ENCODE data around the gene HSD17B11. TPM values are rescaled to one million over a fixed set of nuclear protein-coding genes. Genes with fewer than 3 reads are reported as not detected.
"Not testable (repeated sequence)": the region's sequence is repeated elsewhere in the genome, so short reads cannot be mapped to it uniquely, and the experiment has no call there.

The HSD17B11 gene
- total and polyA plus RNA-seq, 2 donors from 2014 or later, result 39.5 to 48.1 TPM

DNA sequence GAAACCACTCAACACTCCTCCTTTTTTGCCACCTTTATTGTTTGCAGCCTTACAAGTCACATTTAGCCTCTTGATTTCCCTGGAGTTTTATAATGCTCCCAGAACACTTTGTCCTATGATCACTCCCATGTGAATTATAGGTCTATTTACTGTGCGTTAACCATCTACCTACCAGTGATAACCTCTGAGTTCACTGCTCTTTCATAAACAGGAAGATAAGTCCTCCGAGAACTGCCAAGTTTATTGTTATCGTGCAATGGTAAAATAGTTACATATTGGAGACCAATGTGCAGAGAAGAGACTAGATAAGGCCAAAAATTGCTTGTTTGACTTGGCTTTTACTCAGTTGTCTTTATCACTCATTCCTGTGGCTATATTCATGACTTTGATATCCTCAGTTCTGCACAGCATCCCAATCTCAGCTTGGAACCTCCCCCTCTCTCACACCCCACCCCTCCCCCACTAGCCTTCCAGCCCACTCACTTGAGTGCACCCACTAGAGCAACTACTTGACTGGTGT is 18.5 kb upstream of the HSD17B11 start:
- TF ChIP-seq, protein P1, sequence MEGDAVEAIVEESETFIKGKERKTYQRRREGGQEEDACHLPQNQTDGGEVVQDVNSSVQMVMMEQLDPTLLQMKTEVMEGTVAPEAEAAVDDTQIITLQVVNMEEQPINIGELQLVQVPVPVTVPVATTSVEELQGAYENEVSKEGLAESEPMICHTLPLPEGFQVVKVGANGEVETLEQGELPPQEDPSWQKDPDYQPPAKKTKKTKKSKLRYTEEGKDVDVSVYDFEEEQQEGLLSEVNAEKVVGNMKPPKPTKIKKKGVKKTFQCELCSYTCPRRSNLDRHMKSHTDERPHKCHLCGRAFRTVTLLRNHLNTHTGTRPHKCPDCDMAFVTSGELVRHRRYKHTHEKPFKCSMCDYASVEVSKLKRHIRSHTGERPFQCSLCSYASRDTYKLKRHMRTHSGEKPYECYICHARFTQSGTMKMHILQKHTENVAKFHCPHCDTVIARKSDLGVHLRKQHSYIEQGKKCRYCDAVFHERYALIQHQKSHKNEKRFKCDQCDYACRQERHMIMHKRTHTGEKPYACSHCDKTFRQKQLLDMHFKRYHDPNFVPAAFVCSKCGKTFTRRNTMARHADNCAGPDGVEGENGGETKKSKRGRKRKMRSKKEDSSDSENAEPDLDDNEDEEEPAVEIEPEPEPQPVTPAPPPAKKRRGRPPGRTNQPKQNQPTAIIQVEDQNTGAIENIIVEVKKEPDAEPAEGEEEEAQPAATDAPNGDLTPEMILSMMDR (IDR thresholded peaks at IDR 0.05; ENCODE audit: borderline replicate concordance, extremely low read depth, insufficient read depth), result no peak
- FAIRE-seq, result no peak
- no peak for DNase-seq
- no peaks in the 10 kb centered on the region for H3K27me3 ChIP-seq (ENCODE audit: control insufficient read depth, insufficient read depth, low read length)
- no peaks in the 10 kb centered on the region for H3K36me3 ChIP-seq (ENCODE audit: control insufficient read depth in 2 of 3, insufficient read depth in 3 of 3, low read length in 3 of 3)
- H3K9me3 ChIP-seq (ENCODE audit: control insufficient read depth in 2 of 3, insufficient read depth in 1 of 3, low read length in 3 of 3), result no peaks in the 10 kb centered on the region
- no peak overlapping the region for H3K4me3 ChIP-seq (ENCODE audit: low read length in 3 of 3)
- H3K27ac ChIP-seq (ENCODE audit: low read depth in 2 of 2, low read length in 2 of 2), result no peak overlapping the region
- intact Hi-C loops (cut with DNase I), result no loop called here
- no peak overlapping the region for H3K9ac ChIP-seq (ENCODE audit: low read length in 3 of 3)
- no peaks in the 10 kb centered on the region for H3K4me1 ChIP-seq (ENCODE audit: control insufficient read depth in 2 of 3, insufficient read depth in 2 of 3, low read depth in 1 of 3, low read length in 3 of 3)

GRCh38 chr4:87406902-87407301 is 15.9 kb upstream of the HSD17B11 start:
- FAIRE-seq; DNase-seq; H3K4me3 ChIP-seq (ENCODE audit: low read length in 3 of 3); H3K4me1 ChIP-seq (ENCODE audit: control insufficient read depth in 2 of 3, insufficient read depth in 2 of 3, low read depth in 1 of 3, low read length in 3 of 3); H3K9me3 ChIP-seq (ENCODE audit: control insufficient read depth in 2 of 3, insufficient read depth in 1 of 3, low read length in 3 of 3); H3K27me3 ChIP-seq (ENCODE audit: control insufficient read depth, insufficient read depth, low read length); H3K9ac ChIP-seq (ENCODE audit: low read length in 3 of 3); intact Hi-C loops (cut with DNase I); H3K36me3 ChIP-seq (ENCODE audit: control insufficient read depth in 2 of 3, insufficient read depth in 3 of 3, low read length in 3 of 3); H3K27ac ChIP-seq (ENCODE audit: low read depth in 2 of 2, low read length in 2 of 2): not testable (repeated sequence)

DNA sequence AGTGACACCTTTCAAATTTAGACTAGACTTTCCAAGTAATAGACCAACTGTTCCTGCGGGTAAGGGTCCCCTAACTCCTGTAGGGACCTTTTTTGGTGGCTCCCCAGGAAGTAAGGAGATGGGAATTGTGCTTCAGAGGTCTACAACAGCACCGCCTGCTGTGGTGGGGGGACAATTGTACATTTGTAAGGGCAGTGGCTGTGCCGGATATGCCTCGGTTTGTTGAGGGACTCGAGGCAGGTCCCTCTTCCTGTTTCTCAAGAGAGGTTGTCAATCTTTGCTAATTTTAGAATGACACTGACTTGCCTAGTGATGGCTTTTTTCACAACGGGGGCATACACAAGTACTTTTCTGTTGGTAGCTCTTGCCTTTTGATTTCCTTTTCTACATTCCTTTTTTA is 15.5 kb upstream of the HSD17B11 start:
- intact Hi-C loops (cut with DNase I), result no loop called here

DNA sequence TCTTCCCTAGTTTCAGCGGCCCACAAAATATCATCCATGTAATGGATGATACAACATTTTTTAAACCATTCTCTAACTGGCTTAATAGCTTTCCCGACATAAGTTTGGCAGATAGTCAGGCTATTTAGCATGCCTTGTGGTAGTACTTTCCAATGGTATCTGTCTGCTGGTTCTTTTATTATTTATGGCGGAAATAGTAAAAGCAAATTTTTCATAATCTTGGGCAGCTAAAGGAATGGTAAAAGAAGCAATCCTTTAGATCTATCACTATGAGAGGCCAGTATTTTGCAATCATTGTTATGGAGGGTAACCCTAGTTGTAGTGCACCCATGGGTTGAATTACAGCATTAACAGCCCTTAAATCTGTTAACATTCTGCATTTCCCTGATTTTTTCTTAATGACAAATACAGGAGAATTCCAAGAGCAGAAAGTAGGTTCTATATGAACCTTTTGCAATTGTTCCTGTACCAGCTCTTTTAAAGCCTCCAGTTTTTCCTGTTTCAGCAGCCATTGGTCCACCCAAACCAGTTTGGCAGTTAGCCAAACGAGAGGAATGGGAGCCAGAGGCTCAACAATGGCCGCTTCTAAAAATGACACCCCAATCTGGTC is 14.3 kb upstream of the HSD17B11 start:
- TF ChIP-seq, protein P1 (IDR thresholded peaks at IDR 0.05; ENCODE audit: borderline replicate concordance, extremely low read depth, insufficient read depth), result no peak
- no peak overlapping the region for H3K9ac ChIP-seq (ENCODE audit: low read length in 3 of 3)
- H3K9me3 ChIP-seq (ENCODE audit: control insufficient read depth in 2 of 3, insufficient read depth in 1 of 3, low read length in 3 of 3), result no peaks in the 10 kb centered on the region
- no peaks in the 10 kb centered on the region for H3K4me1 ChIP-seq (ENCODE audit: control insufficient read depth in 2 of 3, insufficient read depth in 2 of 3, low read depth in 1 of 3, low read length in 3 of 3)
- H3K4me3 ChIP-seq (ENCODE audit: low read length in 3 of 3), result no peak overlapping the region
- no peak for FAIRE-seq
- intact Hi-C loops (cut with DNase I), result no loop called here
- no peak overlapping the region for H3K27ac ChIP-seq (ENCODE audit: low read depth in 2 of 2, low read length in 2 of 2)
- no peaks in the 10 kb centered on the region for H3K27me3 ChIP-seq (ENCODE audit: control insufficient read depth, insufficient read depth, low read length)
- no peaks in the 10 kb centered on the region for H3K36me3 ChIP-seq (ENCODE audit: control insufficient read depth in 2 of 3, insufficient read depth in 3 of 3, low read length in 3 of 3)
- DNase-seq, result no peak

More for the DNA sequence above, 15.5 kb upstream of the HSD17B11 start:
- Histone ChIP-seq H3K36me3 (ENCODE audit: control insufficient read depth in 2 of 3, insufficient read depth in 3 of 3, low read length in 3 of 3) (no peaks in the 10 kb centered on the region), H3K4me1 (ENCODE audit: control insufficient read depth in 2 of 3, insufficient read depth in 2 of 3, low read depth in 1 of 3, low read length in 3 of 3) (no peaks in the 10 kb centered on the region), H3K9ac (ENCODE audit: low read length in 3 of 3) (no peak overlapping the region), H3K4me3 (ENCODE audit: low read length in 3 of 3) (no peak overlapping the region), H3K27me3 (ENCODE audit: control insufficient read depth, insufficient read depth, low read length) (no peaks in the 10 kb centered on the region), H3K27ac (ENCODE audit: low read depth in 2 of 2, low read length in 2 of 2) (no peak overlapping the region), H3K9me3 (ENCODE audit: control insufficient read depth in 2 of 3, insufficient read depth in 1 of 3, low read length in 3 of 3) (no peaks in the 10 kb centered on the region)
- FAIRE-seq, result no peak
- TF ChIP-seq, protein P1 (IDR thresholded peaks at IDR 0.05; ENCODE audit: borderline replicate concordance, extremely low read depth, insufficient read depth), result no peak
- DNase-seq, result no peak

DNA sequence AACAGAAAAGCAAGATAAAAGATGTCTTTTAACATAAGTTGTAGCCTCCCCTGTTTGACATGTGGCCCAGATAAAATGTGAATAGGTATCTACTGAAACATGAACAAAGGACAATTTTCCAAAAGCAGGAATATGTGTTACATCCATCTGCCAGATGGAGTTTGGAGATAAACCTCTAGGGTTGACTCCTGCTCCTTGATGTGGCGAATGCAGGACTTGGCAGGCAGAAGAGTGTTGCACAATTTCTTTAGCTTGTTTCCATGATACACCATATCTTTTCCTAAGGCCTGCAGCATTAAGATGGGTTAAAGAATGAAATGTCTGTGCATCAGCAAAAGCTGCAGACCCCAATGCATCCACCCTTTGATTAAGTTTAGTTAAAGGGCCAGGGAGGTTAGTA is 12.7 kb upstream of the HSD17B11 start:
- DNase-seq; FAIRE-seq; H3K9ac ChIP-seq (ENCODE audit: low read length in 3 of 3); H3K27ac ChIP-seq (ENCODE audit: low read depth in 2 of 2, low read length in 2 of 2); H3K36me3 ChIP-seq (ENCODE audit: control insufficient read depth in 2 of 3, insufficient read depth in 3 of 3, low read length in 3 of 3); H3K4me3 ChIP-seq (ENCODE audit: low read length in 3 of 3); intact Hi-C loops (cut with DNase I); H3K27me3 ChIP-seq (ENCODE audit: control insufficient read depth, insufficient read depth, low read length); H3K4me1 ChIP-seq (ENCODE audit: control insufficient read depth in 2 of 3, insufficient read depth in 2 of 3, low read depth in 1 of 3, low read length in 3 of 3); H3K9me3 ChIP-seq (ENCODE audit: control insufficient read depth in 2 of 3, insufficient read depth in 1 of 3, low read length in 3 of 3): not testable (repeated sequence)

Data from kidney (tissue), 14 donors.